Fibroblast of skin of abdomen (primary cell): ENCODE measurements around the gene CERS6.
"Not testable (repeated sequence)": the region's sequence is repeated elsewhere in the genome, so short reads cannot be mapped to it uniquely, and the experiment has no call there.

Experiments
- DNase-seq: peaks from one replicate; pipeline ENCODE4 v3.0.0-alpha.2; 2013

The CERS6 gene

GRCh38 chr2:168645696-168646338, 189.7 kb downstream of the CERS6 start:
- no peak for DNase-seq

GRCh38 chr2:168649105-168649504, 193.0 kb downstream of the CERS6 start:
- DNase-seq = no peak

DNA sequence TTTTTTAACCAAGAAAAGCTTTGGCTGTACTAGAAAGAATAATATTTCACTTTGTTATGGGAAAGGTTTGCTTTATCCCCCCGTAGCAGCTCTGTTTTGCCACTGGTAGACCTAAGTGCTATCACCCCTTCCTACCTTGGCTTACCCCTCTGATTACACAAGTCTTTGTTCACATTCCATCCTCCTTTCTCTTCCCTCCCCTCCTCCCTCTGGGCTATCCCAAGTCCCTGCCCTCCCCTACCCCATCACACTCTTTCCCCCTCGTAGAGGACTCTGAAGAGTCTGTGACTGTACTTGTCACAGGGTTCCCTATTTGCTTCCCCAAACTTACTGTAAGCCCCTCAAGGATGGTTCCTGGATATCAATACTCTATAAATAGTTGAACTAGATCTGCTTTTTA, 193.5 kb downstream of the CERS6 start:
- no peak for DNase-seq

GRCh38 chr2:168650139-168650538, 194.1 kb downstream of the CERS6 start:
- DNase-seq = no peak

- no peak for DNase-seq
These were observed 194.7 kb downstream of the CERS6 start for GRCh38 chr2:168650781-168651180.

- DNase-seq = no peak
These were observed 197.2 kb downstream of the CERS6 start for GRCh38 chr2:168652997-168653921.

- DNase-seq = no peak
These were observed 198.6 kb downstream of the CERS6 start for GRCh38 chr2:168654705-168655104.

DNA sequence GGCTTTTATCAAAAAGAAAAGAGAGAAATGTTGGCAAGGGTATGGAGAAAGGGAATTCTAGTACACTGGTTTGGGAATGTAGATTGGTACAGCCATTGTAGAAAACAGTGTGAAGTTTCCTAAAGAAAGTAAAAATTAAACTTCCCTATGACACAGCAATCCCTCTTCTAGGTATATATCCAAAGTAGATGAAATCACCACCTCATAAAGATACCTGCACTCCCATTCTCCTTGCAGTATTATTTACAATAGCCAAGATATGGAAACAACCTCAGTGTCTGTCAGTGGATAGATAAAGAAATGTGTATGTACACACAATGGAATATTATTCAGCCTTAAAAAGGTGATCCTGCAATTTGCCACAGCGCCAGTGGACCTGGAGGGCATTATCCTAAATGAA, 199.1 kb downstream of the CERS6 start:
- no peak for DNase-seq

GRCh38 chr2:168657378-168657777, 201.3 kb downstream of the CERS6 start:
- DNase-seq = not testable (repeated sequence)

GRCh38 chr2:168658706-168659105, 202.6 kb downstream of the CERS6 start:
- no peak for DNase-seq

DNA sequence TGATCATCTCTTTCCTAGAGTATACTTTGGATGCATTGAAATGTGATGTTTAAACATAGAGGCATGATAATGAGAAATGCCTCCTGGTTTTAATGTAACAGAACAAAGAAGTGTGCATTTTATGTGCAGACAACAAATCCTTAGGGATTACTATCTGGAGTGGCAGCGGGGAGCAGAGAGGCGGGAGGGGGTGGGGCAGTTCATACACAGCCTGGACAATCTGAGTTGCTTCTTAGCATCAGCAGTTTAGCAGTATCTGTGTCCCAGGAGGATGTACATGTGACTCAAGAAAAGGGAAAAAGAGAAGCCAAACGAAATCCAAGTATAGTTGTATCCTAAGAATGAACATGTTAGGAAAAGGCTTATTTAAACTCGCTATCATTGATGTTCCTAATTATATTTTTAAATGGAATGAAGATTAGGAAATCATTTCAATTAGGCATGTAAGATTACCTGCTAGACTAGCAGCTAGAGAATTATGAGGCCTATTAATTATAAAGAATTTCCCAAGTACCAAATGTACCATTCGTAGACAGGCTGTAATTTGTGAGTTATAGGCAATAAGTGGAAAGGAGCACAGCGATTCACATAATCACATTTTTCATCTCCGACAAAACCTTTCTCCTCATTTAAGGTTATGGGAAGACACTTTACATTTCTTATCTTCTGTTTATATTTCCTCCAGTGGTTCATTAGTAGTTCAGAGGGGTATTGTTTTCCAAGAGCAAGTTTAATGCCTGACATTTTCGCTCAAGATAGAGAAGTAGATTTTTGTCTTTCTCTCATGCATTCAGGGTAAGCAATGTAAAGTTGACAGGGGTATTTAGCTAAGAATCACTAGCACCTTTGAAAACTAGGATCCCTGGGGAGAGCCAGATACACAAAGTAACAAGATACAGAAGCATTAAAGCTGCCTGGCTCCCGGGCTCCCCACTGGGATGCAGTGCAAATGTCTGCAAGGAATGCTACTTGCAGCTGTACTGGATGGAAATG, 205.1 kb downstream of the CERS6 start:
- no peak for DNase-seq

DNA sequence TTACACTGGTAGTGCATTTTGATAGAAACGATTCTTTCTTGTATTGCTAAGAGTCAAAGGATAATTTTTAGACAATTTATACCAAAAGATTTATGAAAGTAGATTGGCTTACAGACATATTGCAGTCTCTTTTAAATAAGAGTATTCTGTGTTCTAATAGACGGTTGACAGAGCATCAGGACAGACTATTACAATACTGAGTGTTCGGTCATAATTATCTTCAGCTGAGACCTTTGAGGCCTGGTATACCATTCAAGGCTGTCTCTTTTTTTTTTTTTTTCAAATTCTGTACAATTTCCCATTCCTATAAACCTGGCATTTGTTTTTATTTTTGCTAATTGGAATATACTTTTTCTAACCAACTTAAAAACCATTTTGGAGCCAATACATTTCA, 205.8 kb downstream of the CERS6 start:
- DNase-seq = no peak

DNA sequence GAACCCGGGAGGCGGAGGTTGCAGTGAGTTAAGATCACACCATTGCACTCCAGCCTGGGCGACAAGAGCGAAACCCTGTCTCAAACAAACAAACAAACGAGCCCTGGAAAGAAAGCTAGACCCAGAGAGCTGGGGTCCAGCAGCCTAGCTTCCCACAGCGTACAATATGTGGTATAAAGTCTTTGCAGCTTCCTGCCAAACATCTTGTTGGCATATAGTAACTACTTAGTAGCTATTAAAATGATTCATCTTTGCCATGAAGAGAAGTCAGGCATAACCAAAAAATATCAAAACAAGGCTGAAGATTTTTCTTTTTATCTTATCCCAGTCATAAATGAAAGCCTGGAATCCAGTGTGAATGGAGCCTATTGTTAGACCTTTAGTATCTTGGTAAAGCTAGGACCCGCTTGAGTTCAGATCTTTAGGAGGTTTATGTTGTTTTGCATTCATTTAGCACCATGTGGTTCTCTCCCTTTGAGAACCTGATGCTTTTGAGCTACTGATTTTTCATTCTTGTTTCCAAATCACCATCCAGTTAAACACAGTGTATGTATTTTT, 206.7 kb downstream of the CERS6 start:
- DNase-seq = no peak

- DNase-seq = peak; percentile 24
These were observed 207.9 kb downstream of the CERS6 start for GRCh38 chr2:168663993-168664392.

- not testable (repeated sequence) for DNase-seq
These were observed 208.6 kb downstream of the CERS6 start for GRCh38 chr2:168664715-168665114.

DNA sequence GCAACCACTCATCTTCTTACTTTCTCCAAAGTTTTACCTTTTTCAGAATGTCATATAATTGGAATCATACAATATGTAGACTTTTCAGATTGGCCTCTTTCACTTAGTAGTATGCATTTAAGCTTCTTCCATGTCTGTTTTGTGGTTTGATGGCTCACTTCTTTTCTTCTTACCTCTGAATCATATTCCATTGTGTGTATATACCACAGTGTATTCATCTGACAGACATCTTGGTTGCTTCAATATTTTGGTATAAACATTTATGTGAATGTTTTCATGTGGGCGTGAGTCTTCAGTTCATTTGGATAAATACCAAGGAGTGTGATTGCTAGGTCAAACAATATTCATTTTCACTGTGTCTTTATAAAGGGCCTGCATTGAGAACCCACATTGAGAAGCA, 210.3 kb downstream of the CERS6 start:
- DNase-seq = peak; percentile 8

GRCh38 chr2:168667156-168667555, 211.1 kb downstream of the CERS6 start:
- no peak for DNase-seq

DNA sequence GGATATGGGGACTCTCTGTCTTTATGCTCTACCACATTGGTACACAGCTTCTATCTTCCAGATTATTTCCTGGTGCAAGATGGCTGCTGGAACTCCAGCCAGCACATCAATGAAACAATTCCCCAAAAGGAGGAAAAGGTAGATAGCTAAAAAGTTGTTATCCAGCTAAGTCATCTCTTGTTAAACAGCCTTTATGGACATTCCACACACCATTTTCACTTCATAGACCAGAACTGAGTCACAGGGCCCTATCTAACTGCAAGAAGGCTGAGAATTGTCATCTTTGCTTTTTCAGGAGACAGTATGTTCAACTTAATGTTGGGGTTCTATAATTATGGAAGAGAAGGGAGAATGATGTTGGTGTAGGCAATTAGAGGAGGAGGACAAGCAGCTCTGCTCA, 213.1 kb downstream of the CERS6 start:
- DNase-seq = peak; percentile 7

- DNase-seq = no peak
These were observed 214.4 kb downstream of the CERS6 start for GRCh38 chr2:168670478-168670877.

DNA sequence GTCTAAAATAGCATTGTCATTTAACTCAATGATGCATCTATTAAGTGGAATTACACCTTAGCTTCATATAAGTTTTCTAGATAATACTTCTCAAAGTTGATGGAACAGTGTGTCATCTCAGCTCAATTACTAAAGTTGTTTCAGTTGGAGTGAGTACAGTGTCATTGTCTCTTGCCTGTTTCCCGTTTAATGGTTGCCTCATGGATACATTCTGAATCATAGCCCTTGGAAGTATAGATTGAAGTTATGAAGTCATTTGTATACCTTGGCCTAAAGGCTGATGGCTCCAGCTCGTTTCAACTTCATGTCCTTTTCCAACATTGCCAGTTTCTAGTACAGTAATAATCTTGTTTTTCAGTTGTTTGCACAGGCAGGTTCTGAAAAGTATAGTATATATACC, 215.9 kb downstream of the CERS6 start:
- DNase-seq = no peak

DNA sequence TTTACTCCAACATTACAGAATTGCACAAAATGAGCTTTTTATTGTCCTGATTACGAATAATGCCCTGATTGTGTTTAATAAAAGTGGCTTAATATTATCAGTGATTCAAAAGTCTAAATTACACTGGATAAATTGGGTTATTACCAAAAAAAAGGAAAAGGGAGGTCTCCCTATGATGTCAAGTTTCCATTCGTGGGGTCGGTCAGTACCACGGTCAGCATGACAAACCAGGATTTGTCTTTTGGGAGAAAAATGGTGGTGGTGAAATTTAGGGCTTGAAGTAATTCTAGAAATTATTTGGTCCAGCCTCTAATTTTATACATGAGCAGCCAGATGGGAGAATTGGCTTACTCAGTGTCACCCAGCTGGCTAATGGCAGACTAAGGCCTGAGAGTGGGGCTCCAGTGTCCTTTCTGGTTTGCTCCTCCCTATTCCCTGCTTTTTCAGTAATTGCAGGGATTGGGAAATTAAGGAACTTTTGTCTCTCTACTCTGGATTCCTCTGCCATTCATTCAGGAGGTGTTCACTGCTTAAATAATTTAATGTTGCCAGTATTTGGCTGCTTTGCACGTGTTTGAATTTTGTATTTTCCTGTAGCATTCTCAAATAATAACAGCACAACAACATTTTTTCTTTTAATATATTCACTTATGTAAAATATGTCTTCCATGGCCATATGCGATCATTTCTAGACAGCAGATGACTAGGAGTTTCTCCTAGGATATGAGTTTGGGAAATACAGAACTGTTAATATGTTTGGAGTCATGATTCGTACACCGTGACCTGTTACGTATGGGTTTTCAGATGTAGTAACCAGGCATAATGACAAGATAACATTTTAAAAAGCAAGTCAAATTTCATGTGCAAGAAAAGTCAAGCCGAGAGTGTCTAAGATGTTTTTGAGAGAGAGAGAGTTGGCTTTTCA, 217.5 kb downstream of the CERS6 start:
- no peak for DNase-seq
